Neutrophil (primary cell): ENCODE data around the gene UPB1.

Experiments
- H3K27ac ChIP-seq: fragments of 200-600 bp; sonication (generic); 2 replicates; pipeline ENCODE4 v1.5.1; 2016; ENCODE audit warnings: mild to moderate bottlenecking, moderate library complexity
- H3K27me3 ChIP-seq: fragments of 200-600 bp; sonication (generic); 2 replicates; pipeline ENCODE4 v1.6.0; 2016; ENCODE audit warnings: mild to moderate bottlenecking
- H3K36me3 ChIP-seq: fragments of 200-600 bp; sonication (generic); 2 replicates; pipeline ENCODE4 v1.5.1; 2017
- H3K4me1 ChIP-seq, 2 experiments: fragments of 200-600 bp in 1 of 2; sonication (generic) in 1 of 2; 1 replicate in 1 of 2; 2 replicates in 1 of 2; pipeline versions ENCODE4 v1.5.1 to v1.6.1; 2013 to 2016; ENCODE audit warnings: low read depth in 1 of 2, low read length in 1 of 2, mild to moderate bottlenecking in 1 of 2, moderate library complexity in 1 of 2; ENCODE audit not compliant: control insufficient read depth in 1 of 2, insufficient read depth in 1 of 2
- H3K4me3 ChIP-seq, 2 experiments: fragments of 200-600 bp in 1 of 2; sonication (generic) in 1 of 2; 1 replicate in 1 of 2; 2 replicates in 1 of 2; pipeline ENCODE4 v1.5.1; 2013 to 2016; ENCODE audit warnings: low read depth in 1 of 2, low read length in 1 of 2, mild to moderate bottlenecking in 1 of 2, moderate library complexity in 1 of 2
- H3K9me3 ChIP-seq: fragments of 200-600 bp; sonication (generic); 2 replicates; pipeline ENCODE4 v1.5.1; 2016
- CTCF ChIP-seq: fragments of 200-600 bp; sonication (generic); IDR thresholded peaks from 2 replicates; pipeline ENCODE4 v1.5.1; 2016; ENCODE audit warnings: antibody characterized with exemption

Gene UPB1

DNA sequence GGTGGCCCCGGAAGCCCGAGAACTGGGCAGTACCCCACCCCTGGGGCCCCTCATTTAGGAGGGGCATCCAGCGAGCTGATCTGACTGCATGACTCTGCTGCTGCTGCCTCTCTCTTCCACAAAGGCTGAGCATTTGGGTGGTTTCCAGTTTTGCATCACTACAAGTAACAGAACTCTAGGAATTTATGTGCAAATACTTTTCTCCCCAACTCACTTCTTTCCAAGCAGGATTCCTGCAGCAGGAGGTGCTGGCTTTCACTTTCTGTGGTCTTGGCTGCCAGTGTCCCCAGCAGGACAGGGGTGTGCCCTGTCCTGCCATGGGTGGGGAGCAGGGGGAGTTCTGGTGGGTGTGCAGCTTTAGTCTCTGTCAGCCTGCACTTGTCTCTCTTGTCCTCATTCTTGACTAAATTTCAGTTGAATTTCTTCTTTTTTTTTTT lies 21.2 kb downstream of the UPB1 start:
- Histone ChIP-seq H3K27me3 (no peaks in the 10 kb centered on the region), H3K4me3 (peak overlapping the region; percentile 26 to 57), H3K27ac (peak overlapping the region; percentile 81), H3K4me1 (peaks cover 85 to 94% of the 10 kb centered on the region in 2 experiments), H3K9me3 (no peaks in the 10 kb centered on the region), H3K36me3 (peaks cover 5% of the 10 kb centered on the region)
- no peak for TF ChIP-seq CTCF

GRCh38 chr22:24517446-24517845 lies 22.3 kb downstream of the UPB1 start:
- peak overlapping the region; percentile 81 for H3K27ac ChIP-seq
- no peak for TF ChIP-seq CTCF
- H3K27me3 ChIP-seq, result no peaks in the 10 kb centered on the region
- H3K9me3 ChIP-seq, result no peaks in the 10 kb centered on the region
- peaks cover 5% of the 10 kb centered on the region for H3K36me3 ChIP-seq
- H3K4me3 ChIP-seq, result no peak overlapping the region
- H3K4me1 ChIP-seq, result peaks cover 85 to 92% of the 10 kb centered on the region in 2 experiments

DNA sequence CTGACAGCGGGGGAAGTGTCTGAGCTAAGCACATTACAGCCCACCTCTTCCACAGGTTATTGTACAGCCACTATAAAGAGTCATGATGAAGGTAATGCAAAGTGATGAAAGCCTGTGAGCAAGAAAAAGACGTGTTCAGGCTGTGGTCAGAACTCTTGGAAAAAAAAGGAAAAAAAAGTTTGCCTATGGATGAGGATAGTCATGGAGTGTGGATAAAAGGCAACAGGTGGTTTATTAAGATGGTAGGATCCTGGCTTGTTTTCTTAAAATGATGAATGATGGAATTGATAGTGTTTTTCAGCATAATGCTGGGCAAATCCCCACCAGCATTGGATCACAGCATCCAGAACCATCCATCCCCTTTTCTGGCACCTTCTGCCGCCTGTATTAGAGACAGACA lies 23.1 kb downstream of the UPB1 start:
- H3K9me3 ChIP-seq, result no peaks in the 10 kb centered on the region
- no peak for TF ChIP-seq CTCF
- H3K4me3 ChIP-seq, result no peak overlapping the region
- H3K27ac ChIP-seq, result peak overlapping the region; percentile 69
- H3K36me3 ChIP-seq, result peaks cover 5% of the 10 kb centered on the region
- H3K27me3 ChIP-seq, result no peaks in the 10 kb centered on the region
- peaks cover 77 to 85% of the 10 kb centered on the region in 2 experiments for H3K4me1 ChIP-seq

- H3K4me3 ChIP-seq, result peak overlapping the region in 1 of 2 experiments; percentile 4
- peak overlapping the region; percentile 69 for H3K27ac ChIP-seq
- TF ChIP-seq CTCF, result no peak
- peaks cover 72 to 78% of the 10 kb centered on the region in 2 experiments for H3K4me1 ChIP-seq
- H3K27me3 ChIP-seq, result no peaks in the 10 kb centered on the region
- H3K36me3 ChIP-seq, result peaks cover 5% of the 10 kb centered on the region
- no peaks in the 10 kb centered on the region for H3K9me3 ChIP-seq
Measured at GRCh38 chr22:24518771-24519485, 23.8 kb downstream of the UPB1 start.

- H3K4me3 ChIP-seq, result peak overlapping the region in 1 of 2 experiments; percentile 4
- H3K27ac ChIP-seq, result peak overlapping the region; percentile 69
- peaks cover 68 to 73% of the 10 kb centered on the region in 2 experiments for H3K4me1 ChIP-seq
- H3K9me3 ChIP-seq, result no peaks in the 10 kb centered on the region
- peaks cover 5% of the 10 kb centered on the region for H3K36me3 ChIP-seq
- no peak for TF ChIP-seq CTCF
- no peaks in the 10 kb centered on the region for H3K27me3 ChIP-seq
Measured at GRCh38 chr22:24519496-24519895, 24.4 kb downstream of the UPB1 start.
